Loucy (cell line): ENCODE data around the gene UBXN6.

Source experiments
- H2AFZ ChIP-seq: fragments of 200-600 bp; sonication (generic); 2 replicates; pipeline ENCODE4 v1.6.0; 2016; ENCODE audit warnings: antibody characterized with exemption, mild to moderate bottlenecking, low read length, moderate library complexity
- H3F3A ChIP-seq: fragments of 200-600 bp; 2 replicates; pipeline ENCODE4 v1.6.0; 2016; ENCODE audit warnings: antibody characterized with exemption, low read depth, mild to moderate bottlenecking
- H3K27me3 ChIP-seq: fragments of 200-600 bp; sonication (generic); 2 replicates; pipeline ENCODE4 v1.6.1; 2014; ENCODE audit warnings: low read length, mild to moderate bottlenecking; ENCODE audit not compliant: insufficient read depth, poor library complexity, severe bottlenecking
- H3K36me3 ChIP-seq: fragments of 200-600 bp; sonication (generic); 2 replicates; pipeline ENCODE4 v1.6.1; 2016; ENCODE audit warnings: low read length; ENCODE audit not compliant: insufficient read depth
- H3K4me1 ChIP-seq: fragments of 200-600 bp; sonication (generic); 2 replicates; pipeline ENCODE4 v1.5.1; 2014; ENCODE audit warnings: low read length, mild to moderate bottlenecking; ENCODE audit not compliant: insufficient read depth, poor library complexity, severe bottlenecking
- H3K4me2 ChIP-seq: fragments of 200-600 bp; sonication (generic); 2 replicates; pipeline ENCODE4 v1.6.0; 2014; ENCODE audit warnings: antibody characterized with exemption, low read length, low read depth, mild to moderate bottlenecking; ENCODE audit not compliant: poor library complexity, severe bottlenecking
- H3K4me3 ChIP-seq: fragments of 200-600 bp; sonication (generic); 2 replicates; pipeline ENCODE4 v1.5.1; 2014; ENCODE audit warnings: low read length, mild to moderate bottlenecking, mixed read lengths; ENCODE audit not compliant: poor library complexity, severe bottlenecking
- H3K79me2 ChIP-seq: fragments of 200-600 bp; sonication (generic); 2 replicates; pipeline ENCODE4 v1.6.1; 2014; ENCODE audit warnings: low read length; ENCODE audit not compliant: insufficient read depth
- H3K9ac ChIP-seq: fragments of 200-600 bp; sonication (generic); 2 replicates; pipeline ENCODE4 v1.6.0; 2014; ENCODE audit warnings: mild to moderate bottlenecking, low read depth, low read length, moderate library complexity; ENCODE audit not compliant: poor library complexity, severe bottlenecking
- H3K9me2 ChIP-seq: fragments of 200-600 bp; sonication (generic); replicated peaks from 2 replicates; pipeline ENCODE4 v1.6.1; 2016; ENCODE audit warnings: low read depth, low read length, mixed read lengths
- H3K9me3 ChIP-seq: fragments of 200-600 bp; sonication (generic); 2 replicates; pipeline ENCODE4 v1.6.1; 2014; ENCODE audit warnings: mild to moderate bottlenecking, antibody characterized with exemption, low read length, low read depth; ENCODE audit not compliant: insufficient read depth
- H4K20me1 ChIP-seq: fragments of 200-600 bp; sonication (generic); 2 replicates; pipeline ENCODE4 v1.6.0; 2014; ENCODE audit warnings: antibody characterized with exemption, low read length, mild to moderate bottlenecking; ENCODE audit not compliant: insufficient read depth, poor library complexity, severe bottlenecking
- CTCF ChIP-seq: fragments of 200-600 bp; sonication (generic); conservative IDR thresholded peaks from 2 replicates; pipeline ENCODE4 v1.5.1; 2014; ENCODE audit warnings: mild to moderate bottlenecking, antibody characterized with exemption, low read length
- EZH2phosphoT487 ChIP-seq: fragments of 200-600 bp; IDR thresholded peaks from 2 replicates; pipeline ENCODE4 v1.6.1; 2018; ENCODE audit warnings: antibody characterized with exemption, mild to moderate bottlenecking, moderate library complexity, borderline replicate concordance

Gene UBXN6

GRCh38 chr19:4403005-4403761 lies 54.4 kb downstream of the UBXN6 start:
- Histone ChIP-seq H3F3A (no peaks in the 10 kb centered on the region), H3K9ac (peak overlapping the region; percentile 99), H3K27me3 (peaks cover 5% of the 10 kb centered on the region), H3K4me1 (peaks cover 44% of the 10 kb centered on the region), H3K36me3 (peaks cover 9% of the 10 kb centered on the region; the same call in 1 of the 2 replicates), H2AFZ (peak overlapping the region; percentile 58; the same call in 1 of the 2 replicates), H3K4me3 (peak overlapping the region; percentile 99), H3K4me2 (peak overlapping the region; percentile 93), H3K9me2 (no peaks in the 10 kb centered on the region), H4K20me1 (peaks cover 60% of the 10 kb centered on the region), H3K9me3 (no peaks in the 10 kb centered on the region), H3K79me2 (peaks cover 78% of the 10 kb centered on the region)
- TF ChIP-seq CTCF: no peak

GRCh38 chr19:4402171-4403004 lies 55.2 kb downstream of the UBXN6 start, which contains the start of gene CHAF1A:
Gene CHAF1A (plus strand): TSS chr19:4402640. CDS start chr19:4402763, 123 bp downstream.
- peaks cover 45% of the 10 kb centered on the region for H3K4me1 ChIP-seq
- peak within 1 kb of the TSS; percentile 69 for H2AFZ ChIP-seq
- TF ChIP-seq EZH2phosphoT487 (no peak), CTCF (no peak)
- H3K9ac ChIP-seq: peak within 1 kb of the TSS; percentile 99
- H3K4me3 ChIP-seq: peak within 1 kb of the TSS; percentile 99
- H3K27me3 ChIP-seq: peaks cover 5% of the 10 kb centered on the region
- peaks cover 78% of the 10 kb centered on the region for H3K79me2 ChIP-seq
- H3F3A ChIP-seq: no peaks in the 10 kb centered on the region
- H3K4me2 ChIP-seq: peak within 1 kb of the TSS; percentile 93
- peaks cover 66% of the 10 kb centered on the region for H4K20me1 ChIP-seq
- H3K9me2 ChIP-seq: no peaks in the 10 kb centered on the region
- H3K36me3 ChIP-seq: peaks cover 8% of the 10 kb centered on the region; the same call in 1 of the 2 replicates
- no peaks in the 10 kb centered on the region for H3K9me3 ChIP-seq

GRCh38 chr19:4401769-4402170 lies 55.8 kb downstream of the UBXN6 start:
- Histone ChIP-seq H3K27me3 (peaks cover 5% of the 10 kb centered on the region), H3K9ac (peak overlapping the region; percentile 77), H3K4me2 (peak overlapping the region; percentile 89), H3K36me3 (peaks cover 5% of the 10 kb centered on the region; the same call in 1 of the 2 replicates), H3K4me3 (peak overlapping the region; percentile 99), H3K9me3 (no peaks in the 10 kb centered on the region), H3K4me1 (peaks cover 47% of the 10 kb centered on the region), H3K79me2 (peaks cover 78% of the 10 kb centered on the region), H4K20me1 (peaks cover 71% of the 10 kb centered on the region), H3K9me2 (no peaks in the 10 kb centered on the region), H3F3A (no peaks in the 10 kb centered on the region), H2AFZ (peak overlapping the region; percentile 69)
- TF ChIP-seq EZH2phosphoT487 (no peak), CTCF (no peak)
